HFFc6 (cell line): Measurements from ENCODE around the gene LSP1. TPM values are rescaled to one million over a fixed set of nuclear protein-coding genes. Genes with fewer than 3 reads are reported as not detected.
A peak's percentile ranks its signal among the peaks of the same experiment; 100 is the strongest.

ENCODE experiments used
- DNase-seq: peaks from one replicate; pipeline ENCODE4 v3.0.0-alpha.2; 2018
- H3K27ac Mint-ChIP-seq: 2 replicates; pipeline ENCODE4 v1.8.0; 2020; ENCODE audit warnings: mild to moderate bottlenecking, mixed read lengths
- H3K27me3 Mint-ChIP-seq: 2 replicates; pipeline ENCODE4 v1.8.0; 2021; ENCODE audit warnings: mild to moderate bottlenecking, moderate library complexity, mixed read lengths; ENCODE audit not compliant: insufficient read depth
- H3K36me3 Mint-ChIP-seq: 2 replicates; pipeline ENCODE4 v1.8.0; 2021; ENCODE audit warnings: low read depth, mixed read lengths
- H3K4me1 Mint-ChIP-seq: 2 replicates; pipeline ENCODE4 v1.8.0; 2020; ENCODE audit warnings: low read depth, mixed read lengths
- H3K4me3 Mint-ChIP-seq: 2 replicates; pipeline ENCODE4 v1.8.0; 2020; ENCODE audit warnings: mild to moderate bottlenecking, moderate library complexity, mixed read lengths
- H3K9me3 Mint-ChIP-seq: 2 replicates; pipeline ENCODE4 v1.8.0; 2020; ENCODE audit warnings: mild to moderate bottlenecking, mixed read lengths
- CTCF ChIP-seq: fragments of 200-600 bp; sonication (generic); IDR thresholded peaks from 2 replicates; pipeline ENCODE4 v1.5.0; 2021; ENCODE audit warnings: antibody characterized with exemption, mild to moderate bottlenecking
- total RNA-seq, 6 experiments: library from RNA; stranded (reverse); fragmentation: NEBNext Ultra II Directional; extraction: Animal tissue kit (Norgen Biotek cat#: 25700); gene quantifications; 2 replicates in 1 of 6; 3 replicates in 5 of 6; pipeline ENCODE4 v1.2.3, GENCODE V29; 2021

Gene LSP1
- total RNA-seq, 6 experiments from 2014 or later = 0.18 to 2.6 (median 0.27) TPM; not detected in 2

GRCh38 chr11:1837171-1838076 is 15.5 kb upstream of the LSP1 start:
- Mint-ChIP-seq H3K27ac (no peak overlapping the region), H3K9me3 (no peaks in the 10 kb centered on the region), H3K36me3 (no peaks in the 10 kb centered on the region), H3K4me3 (no peak overlapping the region), H3K4me1 (no peaks in the 10 kb centered on the region), H3K27me3 (peaks cover 6% of the 10 kb centered on the region)
- TF ChIP-seq CTCF = peak; percentile 87
- DNase-seq = peak; percentile 9

- no peaks in the 10 kb centered on the region for H3K36me3 Mint-ChIP-seq
- H3K4me1 Mint-ChIP-seq = no peaks in the 10 kb centered on the region
- H3K27ac Mint-ChIP-seq = no peak overlapping the region
- peak; percentile 40; the same call in 1 of the 2 replicates for TF ChIP-seq CTCF
- DNase-seq = no peak
- H3K9me3 Mint-ChIP-seq = no peaks in the 10 kb centered on the region
- peaks cover 6% of the 10 kb centered on the region for H3K27me3 Mint-ChIP-seq
- H3K4me3 Mint-ChIP-seq = no peak overlapping the region
These were observed 14.8 kb upstream of the LSP1 start for GRCh38 chr11:1838077-1838425.

- Mint-ChIP-seq H3K27ac (no peak within 1 kb of the TSS), H3K36me3 (no peaks in the 10 kb centered on the region), H3K27me3 (peaks cover 4% of the 10 kb centered on the region), H3K4me1 (no peaks in the 10 kb centered on the region), H3K4me3 (no peak within 1 kb of the TSS), H3K9me3 (no peaks in the 10 kb centered on the region)
- DNase-seq = no peak
- TF ChIP-seq CTCF = no peak
These were observed 14.3 kb upstream of the LSP1 start, which contains the start of gene TNNI2 for GRCh38 chr11:1838426-1839144. TNNI2 (plus strand) TSS chr11:1838981; CDS start chr11:1839697, 716 bp downstream.

- H3K27ac Mint-ChIP-seq = no peak overlapping the region
- no peaks in the 10 kb centered on the region for H3K36me3 Mint-ChIP-seq
- H3K9me3 Mint-ChIP-seq = no peaks in the 10 kb centered on the region
- H3K4me1 Mint-ChIP-seq = no peaks in the 10 kb centered on the region
- H3K4me3 Mint-ChIP-seq = no peak overlapping the region
- no peak for TF ChIP-seq CTCF
- peaks cover 4% of the 10 kb centered on the region for H3K27me3 Mint-ChIP-seq
- DNase-seq = no peak
These were observed 13.5 kb upstream of the LSP1 start for GRCh38 chr11:1839204-1839923.

- Mint-ChIP-seq H3K27me3 (peaks cover 12% of the 10 kb centered on the region), H3K4me1 (no peaks in the 10 kb centered on the region; the same call in 1 of the 2 replicates), H3K36me3 (no peaks in the 10 kb centered on the region), H3K9me3 (no peaks in the 10 kb centered on the region), H3K4me3 (no peak overlapping the region), H3K27ac (no peak overlapping the region)
- no peak for TF ChIP-seq CTCF
- DNase-seq = no peak
These were observed 12.7 kb upstream of the LSP1 start for GRCh38 chr11:1839924-1840779.
